HG03432 (cell line): ENCODE data around the gene CDH23.

ENCODE experiments used
- ATAC-seq: cut with Tn5 transposase; IDR thresholded peaks from one replicate; pipeline ENCODE4 v1.9.1; 2021; ENCODE audit warnings: mild to moderate bottlenecking, moderate library complexity; ENCODE audit not compliant: unreplicated experiment

The CDH23 gene

DNA sequence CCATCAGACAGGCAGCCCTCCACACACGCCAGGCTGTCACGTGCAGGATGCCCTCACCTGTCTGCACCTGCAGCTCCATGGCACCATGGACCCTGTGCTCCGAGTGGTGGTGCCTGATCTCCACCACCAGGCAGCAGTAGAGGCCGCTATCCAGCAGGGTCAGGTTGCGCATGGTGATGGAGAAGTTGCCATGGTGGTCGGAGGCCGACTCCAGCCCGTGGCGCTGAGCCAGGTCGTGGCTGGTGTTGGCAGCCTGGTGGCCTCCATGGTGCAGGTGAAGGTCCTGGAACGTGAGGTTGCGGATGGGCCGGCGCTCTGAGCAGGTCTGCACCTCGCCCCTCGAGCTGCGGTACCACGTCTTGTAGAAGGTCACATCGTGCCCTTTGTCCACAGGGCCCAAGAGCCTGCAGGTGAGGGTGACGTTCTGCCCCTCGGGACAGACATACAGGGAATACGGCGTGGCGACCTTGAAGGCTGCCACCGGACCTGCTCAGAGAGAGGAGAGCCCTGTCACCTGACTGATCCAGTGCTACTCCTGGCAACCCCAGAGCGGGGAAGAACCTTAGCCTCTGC is 364.9 kb downstream of the CDH23 start:
- no peak for ATAC-seq

DNA sequence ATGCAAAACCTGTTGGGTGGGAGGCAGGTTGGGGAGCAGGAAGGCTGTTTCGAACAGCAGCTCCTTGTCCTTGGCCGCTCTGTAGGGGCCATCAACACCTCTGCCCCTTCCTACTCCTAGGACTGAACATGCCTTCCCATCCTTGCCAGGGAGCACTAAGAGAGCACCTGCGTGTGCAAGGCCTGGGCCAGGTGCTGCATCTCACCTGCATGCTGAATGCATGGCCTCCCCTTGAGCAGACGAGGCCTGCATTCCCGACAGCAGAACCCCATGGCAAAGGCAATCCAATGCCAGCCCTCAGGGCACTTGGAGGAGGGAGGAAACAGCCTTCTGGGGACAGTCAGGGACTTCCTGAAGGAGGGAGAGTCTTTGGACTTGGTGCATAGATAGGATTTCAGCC is 365.6 kb downstream of the CDH23 start:
- no peak for ATAC-seq

DNA sequence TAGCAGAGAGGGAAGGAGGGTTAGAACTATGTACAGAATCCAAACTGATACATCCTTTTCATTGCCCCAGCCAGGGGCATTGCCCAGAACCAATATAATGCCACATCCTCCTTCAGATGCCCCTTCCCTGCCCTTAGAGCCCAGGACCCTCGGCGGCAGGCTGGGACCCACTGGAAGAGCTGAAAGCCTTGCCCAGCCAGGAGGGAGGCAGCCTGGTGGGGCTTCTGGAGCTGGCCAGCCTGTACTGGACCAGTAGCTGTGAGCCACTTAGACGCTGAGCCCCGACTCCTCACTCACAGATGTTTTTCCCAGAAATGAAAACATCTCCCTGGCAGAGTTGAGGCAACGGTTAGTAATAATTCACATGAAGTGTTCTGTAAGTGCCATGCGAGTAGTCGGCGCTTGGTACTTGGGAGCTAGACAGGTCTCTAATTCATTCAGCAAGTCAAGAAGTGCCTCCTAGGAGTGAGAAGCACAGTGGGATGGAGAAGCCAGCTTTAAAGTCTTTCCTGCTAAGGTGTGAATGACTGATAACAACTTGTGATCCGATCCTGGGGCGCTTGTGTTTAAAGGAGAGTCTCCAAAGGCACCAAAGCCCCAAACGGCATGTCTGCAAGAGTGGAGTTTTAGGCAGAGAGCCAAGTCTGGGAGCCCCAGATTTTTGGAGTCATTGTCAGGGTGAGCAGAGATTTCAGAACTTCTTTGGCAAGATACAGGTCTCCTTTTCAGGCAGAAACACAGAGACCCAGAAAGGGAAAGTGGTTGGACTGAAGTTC is 366.8 kb downstream of the CDH23 start:
- ATAC-seq = no peak

- ATAC-seq = no peak
These were observed 368.6 kb downstream of the CDH23 start for GRCh38 chr10:71765176-71765904.

DNA sequence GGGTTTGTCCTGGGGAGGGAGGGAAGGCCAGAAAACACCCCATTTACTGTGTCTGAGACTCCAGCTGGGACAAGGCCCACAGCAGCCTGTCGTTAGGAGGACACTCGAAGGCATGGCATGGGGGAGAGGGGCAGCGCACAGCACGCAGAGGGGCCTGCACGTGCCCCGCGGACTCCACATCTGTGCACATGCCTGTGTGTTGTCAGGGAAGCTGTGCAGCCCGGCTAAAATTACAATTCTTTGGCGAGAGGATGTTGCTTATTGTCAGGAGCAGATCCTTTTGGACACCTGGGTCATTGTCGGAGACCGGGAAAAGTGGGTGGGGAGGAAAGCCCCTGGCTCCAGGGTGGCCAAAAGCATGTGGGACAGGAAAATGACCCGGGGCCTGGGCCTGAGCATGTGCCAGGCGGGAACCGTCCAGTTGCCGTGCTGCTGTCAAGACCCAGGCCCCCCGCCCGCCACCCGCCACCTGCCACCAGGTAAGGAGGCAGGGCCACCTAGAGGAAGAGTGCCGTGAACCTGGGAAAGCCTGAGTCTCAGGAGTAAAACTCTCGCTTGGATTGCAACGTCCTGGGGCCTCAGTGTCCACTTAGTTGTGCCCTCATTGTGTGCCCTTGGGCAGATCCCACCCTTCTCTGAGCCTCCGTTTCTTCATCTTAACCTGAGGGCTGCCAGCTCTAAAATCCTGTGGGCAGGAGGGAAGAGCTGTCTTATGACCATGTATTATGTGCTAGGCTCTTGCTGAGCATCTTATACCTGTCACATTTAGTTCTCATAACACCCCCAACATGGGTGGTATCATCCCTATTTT is 369.4 kb downstream of the CDH23 start:
- ATAC-seq = no peak

DNA sequence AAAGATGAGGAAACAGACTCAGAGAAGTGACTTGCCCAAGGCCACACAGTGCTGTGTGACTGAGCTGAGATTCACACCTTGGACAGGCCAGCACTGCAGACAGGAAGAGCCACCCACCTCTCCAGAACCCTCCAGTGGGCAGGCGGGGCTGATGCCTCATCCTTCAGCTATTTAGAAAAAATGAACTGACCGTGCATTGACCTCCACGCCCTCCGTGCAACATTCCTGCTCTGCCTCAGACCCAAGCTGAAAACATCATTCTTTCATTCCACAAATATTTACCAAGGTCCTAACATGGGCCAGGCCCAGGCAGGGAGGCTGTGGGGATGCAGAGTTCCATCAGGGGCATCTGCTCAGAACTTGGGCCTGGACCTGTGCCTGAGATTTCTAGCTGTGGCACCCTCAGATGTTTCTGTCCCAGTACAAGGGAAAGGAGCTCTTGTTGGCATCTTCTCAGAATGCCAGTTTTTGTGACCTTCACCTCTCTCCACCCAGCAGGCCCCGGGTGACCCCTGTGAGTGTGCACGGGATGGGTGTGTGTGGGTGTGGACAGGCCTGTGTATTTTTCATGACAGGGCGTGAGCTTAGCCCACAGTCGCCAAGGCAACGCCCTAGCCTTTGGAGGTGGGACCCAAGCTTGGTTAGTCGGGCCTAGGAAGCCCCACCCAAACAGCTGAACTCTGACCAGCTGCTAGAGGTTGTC is 370.1 kb downstream of the CDH23 start:
- no peak for ATAC-seq

GRCh38 chr10:71767420-71768035 is 370.8 kb downstream of the CDH23 start:
- ATAC-seq = no peak

- ATAC-seq = peak; percentile 26
These were observed 372.6 kb downstream of the CDH23 start for GRCh38 chr10:71769279-71769823.

GRCh38 chr10:71770255-71770654 is 373.5 kb downstream of the CDH23 start:
- ATAC-seq = no peak

GRCh38 chr10:71770789-71771188 is 374.1 kb downstream of the CDH23 start:
- ATAC-seq = no peak

- ATAC-seq = no peak
These were observed 374.5 kb downstream of the CDH23 start for GRCh38 chr10:71771204-71771603.

GRCh38 chr10:71771821-71772617 is 375.3 kb downstream of the CDH23 start:
- no peak for ATAC-seq

GRCh38 chr10:71772832-71773220 is 376.1 kb downstream of the CDH23 start:
- ATAC-seq = no peak

GRCh38 chr10:71773221-71773971 is 376.7 kb downstream of the CDH23 start, which contains the start of gene VSIR:
Gene VSIR, minus strand, starts transcription at chr10:71773520. Its CDS starts 81 bp downstream, at chr10:71773439.
- peak; percentile 65 for ATAC-seq

- ATAC-seq = no peak
These were observed 378.4 kb downstream of the CDH23 start for GRCh38 chr10:71774916-71775702.

DNA sequence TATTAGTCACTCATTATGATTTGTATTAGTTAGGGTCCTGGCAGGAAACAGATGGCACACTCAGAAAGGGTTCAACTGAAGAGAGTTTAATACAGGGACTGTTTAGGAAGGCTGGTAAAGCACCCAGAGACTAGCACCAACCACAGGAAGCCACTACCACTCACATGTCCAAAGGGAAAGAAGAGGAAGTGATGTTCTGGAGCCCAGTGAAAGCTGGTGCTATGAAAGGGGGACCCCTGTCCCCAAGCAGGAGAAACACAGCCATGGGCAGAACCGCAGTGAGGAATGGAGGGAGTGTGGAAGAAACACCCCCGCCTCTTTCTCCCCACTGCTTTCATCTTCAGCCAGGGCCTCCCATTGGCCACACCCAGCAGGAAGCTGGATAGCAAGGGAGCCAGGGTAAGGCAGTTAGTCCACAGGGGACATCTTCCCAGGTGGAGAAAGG is 379.8 kb downstream of the CDH23 start:
- no peak for ATAC-seq

- ATAC-seq = no peak
These were observed 380.7 kb downstream of the CDH23 start for GRCh38 chr10:71777213-71777985.
